SHP77 treated with DMSO at 0.1 percent for 48 hours (cell line): ENCODE results near the gene RELN.
"Not testable (repeated sequence)": the region's sequence is repeated elsewhere in the genome, so short reads cannot be mapped to it uniquely, and the experiment has no call there.

Experiments
- DNase-seq: peaks from one replicate; lab custom pipeline; 2025; lab: John Stamatoyannopoulos, UW

Gene RELN

GRCh38 chr7:103784646-103785286 is 204.7 kb downstream of the RELN start:
- no peak for DNase-seq

- no peak for DNase-seq
Measured at GRCh38 chr7:103781409-103781808, 208.0 kb downstream of the RELN start.

GRCh38 chr7:103780561-103780960 is 208.9 kb downstream of the RELN start:
- not testable (repeated sequence) for DNase-seq

- DNase-seq = no peak
Measured at GRCh38 chr7:103777440-103777839, 212.0 kb downstream of the RELN start.

- DNase-seq = no peak
Measured at GRCh38 chr7:103773726-103774125, 215.7 kb downstream of the RELN start.

- no peak for DNase-seq
Measured at GRCh38 chr7:103772171-103772773, 217.2 kb downstream of the RELN start.

GRCh38 chr7:103771294-103771693 is 218.2 kb downstream of the RELN start:
- no peak for DNase-seq

- no peak for DNase-seq
Measured at GRCh38 chr7:103766660-103767059, 222.8 kb downstream of the RELN start.

GRCh38 chr7:103765901-103766300 is 223.6 kb downstream of the RELN start:
- no peak for DNase-seq

GRCh38 chr7:103764901-103765300 is 224.6 kb downstream of the RELN start:
- no peak for DNase-seq

GRCh38 chr7:103762877-103763276 is 226.6 kb downstream of the RELN start:
- DNase-seq = no peak

GRCh38 chr7:103762065-103762760 is 227.2 kb downstream of the RELN start:
- no peak for DNase-seq

GRCh38 chr7:103752995-103753394 is 236.5 kb downstream of the RELN start:
- no peak for DNase-seq

GRCh38 chr7:103751311-103751880 is 238.1 kb downstream of the RELN start:
- DNase-seq = no peak

GRCh38 chr7:103748680-103749079 is 240.8 kb downstream of the RELN start:
- DNase-seq = no peak

GRCh38 chr7:103735377-103735776 is 254.1 kb downstream of the RELN start:
- peak; percentile 4 for DNase-seq

GRCh38 chr7:103731169-103731568 is 258.3 kb downstream of the RELN start:
- no peak for DNase-seq

GRCh38 chr7:103729026-103729425 is 260.4 kb downstream of the RELN start:
- no peak for DNase-seq

- no peak for DNase-seq
Measured at GRCh38 chr7:103727982-103728610, 261.4 kb downstream of the RELN start.

- DNase-seq = no peak
Measured at GRCh38 chr7:103719070-103719469, 270.4 kb downstream of the RELN start.

GRCh38 chr7:103718482-103719061 is 270.9 kb downstream of the RELN start:
- DNase-seq = no peak

- DNase-seq = no peak
Measured at GRCh38 chr7:103717574-103717973, 271.9 kb downstream of the RELN start.
